Sigmoid colon (tissue), 3 donors: Measurements from ENCODE around the gene OAS2.

Experiments used
- POLR2A ChIP-seq, 2 donors: fragments of 450-650 bp; IDR thresholded peaks; one replicate each; pipeline ENCODE4 v1.6.1; 2016; ENCODE audit warnings: antibody characterized with exemption in 2 of 2, mild to moderate bottlenecking in 2 of 2, moderate library complexity in 2 of 2
- TF ChIP-seq, protein P1 (sequence below), 4 experiments: fragments of 450-650 bp in 3 of 4; fragments of 200-600 bp in 1 of 4; IDR thresholded peaks; one replicate each; pipeline ENCODE4 v1.5.1; 2016 to 2019; ENCODE audit warnings: antibody characterized with exemption in 4 of 4, mild to moderate bottlenecking in 3 of 4, moderate library complexity in 2 of 4

GRCh38 chr12:112962561-112962960, 15.8 kb upstream of the OAS2 start:
- TF ChIP-seq, protein P1, sequence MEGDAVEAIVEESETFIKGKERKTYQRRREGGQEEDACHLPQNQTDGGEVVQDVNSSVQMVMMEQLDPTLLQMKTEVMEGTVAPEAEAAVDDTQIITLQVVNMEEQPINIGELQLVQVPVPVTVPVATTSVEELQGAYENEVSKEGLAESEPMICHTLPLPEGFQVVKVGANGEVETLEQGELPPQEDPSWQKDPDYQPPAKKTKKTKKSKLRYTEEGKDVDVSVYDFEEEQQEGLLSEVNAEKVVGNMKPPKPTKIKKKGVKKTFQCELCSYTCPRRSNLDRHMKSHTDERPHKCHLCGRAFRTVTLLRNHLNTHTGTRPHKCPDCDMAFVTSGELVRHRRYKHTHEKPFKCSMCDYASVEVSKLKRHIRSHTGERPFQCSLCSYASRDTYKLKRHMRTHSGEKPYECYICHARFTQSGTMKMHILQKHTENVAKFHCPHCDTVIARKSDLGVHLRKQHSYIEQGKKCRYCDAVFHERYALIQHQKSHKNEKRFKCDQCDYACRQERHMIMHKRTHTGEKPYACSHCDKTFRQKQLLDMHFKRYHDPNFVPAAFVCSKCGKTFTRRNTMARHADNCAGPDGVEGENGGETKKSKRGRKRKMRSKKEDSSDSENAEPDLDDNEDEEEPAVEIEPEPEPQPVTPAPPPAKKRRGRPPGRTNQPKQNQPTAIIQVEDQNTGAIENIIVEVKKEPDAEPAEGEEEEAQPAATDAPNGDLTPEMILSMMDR (IDR thresholded peaks at IDR 0.05): no peak
- TF ChIP-seq POLR2A (IDR thresholded peaks at IDR 0.05): no peak
